Stimulated activated CD8-positive, alpha-beta memory T cell treated with anti-CD3 and anti-CD28 coated beads, Interleukin-4, amount 100 ng/mL, for 24 hours (primary cell): ENCODE data around the gene ABAT.
"Not testable (repeated sequence)": the region's sequence is repeated elsewhere in the genome, so short reads cannot be mapped to it uniquely, and the experiment has no call there.

ENCODE experiments used
- DNase-seq: peaks from one replicate; pipeline ENCODE4 v3.0.0-alpha.2; 2020; ENCODE audit warnings: low read depth

ABAT gene

GRCh38 chr16:8785408-8785807, 111.0 kb downstream of the ABAT start:
- no peak for DNase-seq

GRCh38 chr16:8786316-8786715, 111.9 kb downstream of the ABAT start:
- DNase-seq, result not testable (repeated sequence)

- no peak for DNase-seq
Observed at GRCh38 chr16:8788578-8789172, 114.3 kb downstream of the ABAT start.

- DNase-seq, result no peak
Observed at GRCh38 chr16:8795091-8795490, 120.7 kb downstream of the ABAT start.

GRCh38 chr16:8795818-8796217, 121.4 kb downstream of the ABAT start:
- no peak for DNase-seq

GRCh38 chr16:8796469-8797363, 122.3 kb downstream of the ABAT start:
- DNase-seq, result no peak

GRCh38 chr16:8797364-8798173, 123.2 kb downstream of the ABAT start, which contains the start of the genes PMM2 and TMEM186:
PMM2 (plus strand) TSS chr16:8797839; CDS start chr16:8797883, 44 bp downstream.
TMEM186 (minus strand) TSS chr16:8797639; CDS start chr16:8797614, 25 bp downstream.
- DNase-seq, result peak; percentile 94

GRCh38 chr16:8798174-8798527, 123.7 kb downstream of the ABAT start:
- no peak for DNase-seq

GRCh38 chr16:8798535-8799157, 124.2 kb downstream of the ABAT start:
- DNase-seq, result no peak

- no peak for DNase-seq
Observed at GRCh38 chr16:8801701-8802100, 127.3 kb downstream of the ABAT start.

- DNase-seq, result not testable (repeated sequence)
Observed at GRCh38 chr16:8803733-8804132, 129.3 kb downstream of the ABAT start.

- DNase-seq, result no peak
Observed at GRCh38 chr16:8804313-8804712, 129.9 kb downstream of the ABAT start.

- no peak for DNase-seq
Observed at GRCh38 chr16:8806272-8806983, 132.0 kb downstream of the ABAT start.

- DNase-seq, result no peak
Observed at GRCh38 chr16:8807189-8807588, 132.8 kb downstream of the ABAT start.

- DNase-seq, result no peak
Observed at GRCh38 chr16:8808009-8808408, 133.6 kb downstream of the ABAT start.

- no peak for DNase-seq
Observed at GRCh38 chr16:8808613-8809353, 134.4 kb downstream of the ABAT start.

- DNase-seq, result no peak
Observed at GRCh38 chr16:8812162-8812843, 137.9 kb downstream of the ABAT start.

- DNase-seq, result no peak
Observed at GRCh38 chr16:8814095-8814806, 139.8 kb downstream of the ABAT start.

GRCh38 chr16:8816967-8817655, 142.7 kb downstream of the ABAT start:
- no peak for DNase-seq
